K562 treated with DMSO at 1 percent for 12 hours (cell line): Measurements from ENCODE around the gene PCDHA2. TPM values are rescaled to one million over a fixed set of nuclear protein-coding genes. Genes with fewer than 3 reads are reported as not detected.

Experiments used
- total RNA-seq: library from RNA; unstranded; fragments of 300-600 nt; gene quantifications from 2 replicates; pipeline ENCODE4 v1.2.3, GENCODE V29; 2022; ENCODE audit not compliant: insufficient read depth

The PCDHA2 gene
- not detected in 2 replicates for total RNA-seq

DNA sequence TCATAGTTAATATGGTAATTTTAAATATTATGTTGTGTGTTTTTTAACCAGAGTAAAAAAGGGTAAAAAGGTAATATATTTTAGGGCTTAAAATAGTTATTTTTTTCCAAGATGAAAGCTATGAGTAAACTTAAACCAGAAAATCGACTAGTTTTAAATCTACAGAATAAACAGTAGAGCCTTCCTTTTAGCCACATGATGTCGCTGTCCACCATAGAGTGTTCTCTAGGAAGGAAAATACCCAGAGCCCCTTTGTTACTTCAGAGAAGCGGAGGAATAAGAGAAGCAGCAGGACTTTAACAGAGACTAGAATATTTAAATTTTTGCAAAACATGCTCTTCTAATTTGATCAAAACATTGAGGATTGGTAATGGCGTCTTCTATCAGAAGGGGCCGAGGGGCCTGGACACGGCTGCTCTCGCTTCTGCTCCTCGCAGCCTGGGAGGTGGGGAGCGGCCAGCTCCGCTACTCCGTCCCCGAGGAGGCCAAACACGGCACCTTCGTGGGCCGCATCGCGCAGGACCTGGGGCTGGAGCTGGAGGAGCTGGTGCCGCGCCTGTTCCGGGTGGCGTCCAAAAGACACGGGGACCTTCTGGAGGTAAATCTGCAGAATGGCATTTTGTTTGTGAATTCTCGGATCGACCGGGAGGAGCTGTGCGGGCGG lies at the start of gene PCDHA2:
Gene PCDHA2, plus strand, starts transcription at position 258 of the 664 bp plus-strand sequence.

DNA sequence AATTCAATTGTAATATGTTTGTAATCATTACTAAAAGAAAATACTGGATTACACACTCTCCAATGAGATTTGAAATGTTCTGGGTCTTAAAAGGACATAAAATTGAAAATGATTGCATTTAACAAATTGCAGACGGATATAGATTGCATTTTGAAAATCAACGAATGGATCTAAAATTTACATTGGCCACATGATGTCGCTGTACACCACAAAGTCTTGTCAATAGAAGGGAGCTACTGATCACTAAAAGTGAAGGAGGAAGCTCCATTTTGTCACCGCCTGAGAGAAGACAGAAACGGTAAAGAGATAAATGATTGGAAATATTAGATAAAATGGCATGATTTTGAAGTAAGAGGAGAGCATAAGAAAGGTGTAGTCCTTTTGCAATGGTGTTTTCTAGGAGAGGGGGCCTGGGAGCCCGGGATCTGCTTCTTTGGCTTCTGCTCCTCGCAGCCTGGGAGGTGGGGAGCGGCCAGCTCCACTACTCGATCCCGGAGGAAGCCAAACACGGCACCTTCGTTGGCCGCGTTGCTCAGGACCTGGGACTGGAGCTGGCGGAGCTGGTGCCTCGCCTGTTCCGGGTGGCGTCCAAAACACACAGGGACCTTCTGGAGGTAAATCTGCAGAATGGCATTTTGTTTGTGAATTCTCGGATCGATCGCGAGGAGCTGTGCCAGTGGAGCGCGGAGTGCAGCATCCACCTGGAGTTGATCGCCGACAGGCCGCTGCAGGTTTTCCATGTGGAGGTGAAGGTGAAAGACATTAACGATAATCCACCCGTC lies 8.6 kb upstream of the PCDHA2 start, which contains the start of gene PCDHA1:
Gene PCDHA1, plus strand, starts transcription at position 236 of the 782 bp plus-strand sequence.

GRCh38 chr5:140800816-140801493 lies 6.3 kb downstream of the PCDHA2 start, which contains the start of gene PCDHA3:
Gene PCDHA3, plus strand, starts transcription at chr5:140801057.

GRCh38 chr5:140806834-140807775 lies 12.5 kb downstream of the PCDHA2 start, which contains the start of gene PCDHA4:
Gene PCDHA4, plus strand, starts transcription at chr5:140807068.

DNA sequence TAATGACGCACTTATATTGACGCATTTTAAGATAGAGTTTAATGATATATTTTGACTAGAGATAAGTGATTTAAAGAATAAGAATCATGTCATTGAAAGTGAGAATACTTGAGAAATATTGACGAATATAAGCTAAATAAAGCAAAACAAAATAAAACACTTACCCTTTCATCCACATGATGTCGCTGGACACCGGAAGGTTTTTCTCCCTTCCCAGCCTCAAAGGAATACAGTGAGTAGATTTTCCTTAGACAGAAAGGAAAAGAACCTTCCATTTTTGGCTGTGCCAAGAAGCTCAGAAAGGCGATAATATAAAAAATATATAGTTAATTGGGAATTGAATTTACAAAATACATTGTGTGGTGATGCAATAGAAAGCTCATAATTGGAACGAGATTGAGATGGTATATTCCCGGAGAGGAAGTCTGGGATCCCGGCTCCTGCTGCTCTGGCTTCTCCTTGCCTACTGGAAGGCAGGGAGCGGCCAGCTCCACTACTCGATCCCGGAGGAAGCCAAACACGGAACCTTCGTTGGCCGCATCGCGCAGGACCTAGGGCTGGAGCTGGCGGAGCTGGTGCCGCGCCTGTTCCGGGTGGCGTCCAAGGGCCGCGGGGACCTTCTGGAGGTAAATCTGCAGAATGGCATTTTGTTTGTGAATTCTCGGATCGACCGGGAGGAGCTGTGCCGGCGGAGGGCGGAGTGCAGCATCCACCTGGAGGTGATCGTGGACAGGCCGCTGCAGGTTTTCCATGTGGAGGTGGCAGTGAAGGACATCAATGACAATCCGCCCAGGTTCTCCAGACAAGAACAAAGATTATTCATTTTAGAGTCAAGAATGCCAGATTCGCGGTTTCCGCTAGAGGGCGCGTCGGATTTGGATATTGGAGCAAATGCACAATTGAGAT lies 27.0 kb downstream of the PCDHA2 start, which contains the start of gene PCDHA5:
Gene PCDHA5, plus strand, starts transcription at position 239 of the 906 bp plus-strand sequence.

DNA sequence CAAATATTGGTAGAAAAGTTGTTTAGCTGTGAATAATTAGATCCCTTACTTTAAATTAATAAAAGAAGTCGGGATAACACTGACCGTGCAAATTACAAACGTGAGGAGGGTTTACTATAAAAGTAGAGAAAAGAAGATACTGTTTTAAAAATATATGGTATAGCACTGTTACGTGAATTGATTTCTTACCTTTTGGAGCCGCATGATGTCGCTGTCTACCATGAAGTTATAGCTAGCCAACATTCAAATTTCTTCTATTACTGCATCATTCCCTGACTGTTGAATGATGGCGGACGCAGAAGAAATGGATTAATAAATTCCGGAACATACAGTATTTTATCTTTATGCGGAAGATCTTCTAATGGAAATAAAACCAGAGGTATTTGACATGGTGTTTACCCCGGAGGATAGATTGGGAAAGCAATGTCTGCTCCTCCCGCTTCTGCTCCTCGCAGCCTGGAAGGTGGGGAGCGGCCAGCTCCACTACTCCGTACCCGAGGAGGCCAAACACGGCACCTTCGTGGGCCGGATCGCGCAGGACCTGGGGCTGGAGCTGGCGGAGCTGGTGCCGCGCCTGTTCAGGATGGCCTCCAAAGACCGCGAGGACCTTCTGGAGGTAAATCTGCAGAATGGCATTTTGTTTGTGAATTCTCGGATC lies 33.2 kb downstream of the PCDHA2 start, which contains the start of gene PCDHA6:
Gene PCDHA6, plus strand, starts transcription at position 257 of the 658 bp plus-strand sequence. Its CDS starts 132 bp downstream, at position 389.

DNA sequence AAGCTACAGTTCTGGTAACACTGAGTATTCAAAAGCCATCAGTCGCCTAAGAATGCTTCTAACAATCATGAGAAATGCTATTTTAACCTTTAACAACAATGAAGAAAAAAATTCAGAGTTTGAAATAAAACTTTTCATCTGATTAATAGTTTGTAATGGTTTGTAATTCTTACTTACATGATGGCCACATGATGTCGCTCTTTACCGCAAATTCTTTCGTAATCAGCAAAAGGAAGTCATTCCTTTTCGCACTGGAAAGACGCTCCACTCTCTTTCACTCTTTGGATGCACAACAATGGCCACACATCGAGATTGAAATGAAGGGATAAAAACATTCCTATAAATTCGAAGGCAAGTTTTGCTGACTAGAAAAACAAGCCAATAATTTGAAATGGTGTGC lies 39.3 kb downstream of the PCDHA2 start, which contains the start of gene PCDHA7:
Gene PCDHA7, plus strand, starts transcription at position 277 of the 400 bp plus-strand sequence. Its CDS starts 115 bp downstream, at position 392.

DNA sequence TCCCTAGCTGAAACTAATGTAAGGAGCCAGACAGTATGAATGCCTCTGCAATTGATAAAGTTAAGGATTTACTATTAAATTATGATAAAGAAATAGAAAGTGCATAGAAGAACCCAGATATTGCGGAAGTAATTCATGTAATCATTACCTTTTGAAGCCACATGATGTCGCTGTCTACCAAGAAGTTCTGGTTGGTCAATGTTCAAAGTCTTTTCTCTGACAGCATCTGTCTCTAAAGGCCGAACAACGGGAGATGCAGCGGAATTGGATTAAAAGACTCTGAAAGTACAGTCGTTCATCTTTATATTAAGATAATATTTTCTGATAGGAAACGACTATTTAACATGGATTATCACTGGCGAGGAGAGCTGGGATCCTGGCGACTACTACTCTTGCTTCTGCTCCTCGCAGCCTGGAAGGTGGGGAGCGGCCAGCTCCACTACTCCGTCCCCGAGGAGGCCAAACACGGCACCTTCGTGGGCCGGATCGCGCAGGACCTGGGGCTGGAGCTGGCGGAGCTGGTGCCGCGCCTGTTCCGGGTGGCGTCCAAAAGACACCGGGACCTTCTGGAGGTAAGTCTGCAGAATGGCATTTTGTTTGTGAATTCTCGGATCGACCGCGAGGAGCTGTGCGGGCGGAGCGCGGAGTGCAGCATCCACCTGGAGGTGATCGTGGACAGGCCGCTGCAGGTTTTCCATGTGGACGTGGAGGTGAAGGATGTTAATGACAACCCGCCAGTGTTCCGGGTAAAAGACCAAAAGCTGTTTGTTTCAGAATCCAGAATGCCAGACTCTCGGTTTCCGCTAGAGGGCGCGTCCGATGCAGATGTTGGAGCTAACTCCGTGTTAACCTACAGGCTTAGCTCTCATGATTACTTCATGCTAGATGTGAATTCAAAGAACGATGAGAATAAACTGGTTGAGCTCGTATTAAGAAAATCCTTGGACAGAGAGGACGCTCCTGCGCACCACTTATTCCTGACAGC lies 46.6 kb downstream of the PCDHA2 start, which contains the start of gene PCDHA8:
Gene PCDHA8, plus strand, starts transcription at position 210 of the 985 bp plus-strand sequence. Its CDS starts 135 bp downstream, at position 345.

Other genes with a start within 250 kb of the PCDHA2 start
- 5.1 TPM in 1 of 2 replicates, not detected in the other for gene EIF4EBP3, start 247.2 kb upstream of the PCDHA2 start, total RNA-seq
- gene SRA1, start 237.4 kb upstream of the PCDHA2 start, total RNA-seq, result 32.8 and 34.4 TPM in 2 replicates
- gene APBB3, start 230.3 kb upstream of the PCDHA2 start, total RNA-seq, result 7.1 and 18.0 TPM in 2 replicates
- 77.4 and 188 TPM in 2 replicates for gene SLC35A4, start 230.0 kb upstream of the PCDHA2 start, total RNA-seq
- 0.75 and 1.0 TPM in 2 replicates for gene CD14, start 161.7 kb upstream of the PCDHA2 start, total RNA-seq
- gene TMCO6, start 155.4 kb upstream of the PCDHA2 start, total RNA-seq, result 13.5 and 15.1 TPM in 2 replicates
- gene NDUFA2, start 147.2 kb upstream of the PCDHA2 start, total RNA-seq, result 208 and 301 TPM in 2 replicates
- gene IK, start 147.0 kb upstream of the PCDHA2 start, total RNA-seq, result 122 and 166 TPM in 2 replicates
- 26.9 and 42.6 TPM in 2 replicates for gene WDR55, start 129.9 kb upstream of the PCDHA2 start, total RNA-seq
- 1.4 and 2.0 TPM in 2 replicates for gene DND1, start 121.3 kb upstream of the PCDHA2 start, total RNA-seq
- 43.2 and 73.1 TPM in 2 replicates for gene HARS1, start 103.5 kb upstream of the PCDHA2 start, total RNA-seq
- gene HARS2, start 103.4 kb upstream of the PCDHA2 start, total RNA-seq, result 15.7 and 21.4 TPM in 2 replicates
- 42.5 and 46.1 TPM in 2 replicates for gene ZMAT2, start 94.4 kb upstream of the PCDHA2 start, total RNA-seq
- not detected in 2 replicates for gene PCDHA1, start 8.7 kb upstream of the PCDHA2 start, total RNA-seq
- not detected in 2 replicates for gene PCDHA3, start 6.2 kb downstream of the PCDHA2 start, total RNA-seq
- gene PCDHA4, start 12.2 kb downstream of the PCDHA2 start, total RNA-seq, result not detected in 2 replicates
- gene PCDHA5, start 26.8 kb downstream of the PCDHA2 start, total RNA-seq, result not detected in 2 replicates
- gene PCDHA6, start 33.1 kb downstream of the PCDHA2 start, total RNA-seq, result not detected in 2 replicates
- gene PCDHA7, start 39.4 kb downstream of the PCDHA2 start, total RNA-seq, result not detected in 2 replicates
- gene PCDHA8, start 46.3 kb downstream of the PCDHA2 start, total RNA-seq, result not detected in 2 replicates
- gene PCDHA9, start 53.5 kb downstream of the PCDHA2 start, total RNA-seq, result not detected in 2 replicates
- gene PCDHA10, start 61.0 kb downstream of the PCDHA2 start, total RNA-seq, result not detected in 2 replicates
- gene PCDHA11, start 74.1 kb downstream of the PCDHA2 start, total RNA-seq, result not detected in 2 replicates
- not detected in 2 replicates for gene PCDHA12, start 80.5 kb downstream of the PCDHA2 start, total RNA-seq
- not detected in 2 replicates for gene PCDHA13, start 87.3 kb downstream of the PCDHA2 start, total RNA-seq
- gene PCDHAC1, start 131.4 kb downstream of the PCDHA2 start, total RNA-seq, result not detected in 2 replicates
- not detected in 2 replicates for gene PCDHAC2, start 171.6 kb downstream of the PCDHA2 start, total RNA-seq